ENCODE data around the gene TAGLN2.
A peak's percentile ranks its signal among the peaks of the same experiment; 100 is the strongest.

The TAGLN2 gene

DNA sequence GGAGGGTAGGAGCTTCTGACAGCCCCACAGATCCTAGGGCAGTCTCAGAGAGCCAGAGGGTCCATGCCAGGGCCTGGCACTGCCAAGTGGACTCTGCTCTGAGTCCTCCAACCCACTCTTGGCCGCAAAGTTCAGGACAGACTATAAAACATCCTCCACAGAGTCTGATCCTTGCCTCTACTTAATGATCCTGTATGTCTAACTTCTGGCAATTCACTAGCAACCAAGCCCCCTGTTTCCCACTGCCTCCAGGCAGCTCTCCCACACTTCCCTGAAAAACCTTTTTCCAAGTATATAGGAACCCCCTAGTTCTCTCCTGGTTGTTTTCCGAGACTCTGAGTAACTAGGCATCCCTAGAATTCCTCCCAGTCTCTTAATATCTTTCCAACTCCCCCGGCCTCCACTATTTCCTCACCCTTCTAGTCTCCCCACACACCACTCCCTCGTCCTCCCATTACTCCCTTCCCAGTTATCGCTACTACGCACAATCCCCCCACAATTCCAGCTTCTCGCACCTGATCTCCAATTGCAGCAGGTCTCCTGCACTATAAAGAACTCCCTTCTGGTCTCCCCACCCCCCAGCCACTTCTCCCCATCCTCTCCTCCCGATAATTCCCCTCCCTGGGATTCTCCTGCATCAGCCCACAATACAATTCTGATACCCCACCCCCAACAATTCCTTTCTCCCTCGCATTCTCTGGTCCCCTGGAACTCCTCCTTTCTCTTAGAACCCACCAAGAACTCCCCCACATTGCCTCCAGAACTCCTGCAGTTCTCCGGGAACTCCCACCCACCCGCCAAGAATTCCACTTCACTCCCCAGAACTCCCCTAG lies 19.5 kb upstream of the TAGLN2 start:
- TF ChIP-seq, protein P1, sequence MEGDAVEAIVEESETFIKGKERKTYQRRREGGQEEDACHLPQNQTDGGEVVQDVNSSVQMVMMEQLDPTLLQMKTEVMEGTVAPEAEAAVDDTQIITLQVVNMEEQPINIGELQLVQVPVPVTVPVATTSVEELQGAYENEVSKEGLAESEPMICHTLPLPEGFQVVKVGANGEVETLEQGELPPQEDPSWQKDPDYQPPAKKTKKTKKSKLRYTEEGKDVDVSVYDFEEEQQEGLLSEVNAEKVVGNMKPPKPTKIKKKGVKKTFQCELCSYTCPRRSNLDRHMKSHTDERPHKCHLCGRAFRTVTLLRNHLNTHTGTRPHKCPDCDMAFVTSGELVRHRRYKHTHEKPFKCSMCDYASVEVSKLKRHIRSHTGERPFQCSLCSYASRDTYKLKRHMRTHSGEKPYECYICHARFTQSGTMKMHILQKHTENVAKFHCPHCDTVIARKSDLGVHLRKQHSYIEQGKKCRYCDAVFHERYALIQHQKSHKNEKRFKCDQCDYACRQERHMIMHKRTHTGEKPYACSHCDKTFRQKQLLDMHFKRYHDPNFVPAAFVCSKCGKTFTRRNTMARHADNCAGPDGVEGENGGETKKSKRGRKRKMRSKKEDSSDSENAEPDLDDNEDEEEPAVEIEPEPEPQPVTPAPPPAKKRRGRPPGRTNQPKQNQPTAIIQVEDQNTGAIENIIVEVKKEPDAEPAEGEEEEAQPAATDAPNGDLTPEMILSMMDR (IDR thresholded peaks at IDR 0.05; ENCODE audit: borderline replicate concordance, control extremely low read depth, extremely low read depth, insufficient read depth, missing control alignments), result no peak
- in situ Hi-C loops (cut with MboI; ENCODE audit: low sequenced_read_pairs, unreplicated experiment), result no loop called here
- no peak for DNase-seq (ENCODE audit: low spot score)

DNA sequence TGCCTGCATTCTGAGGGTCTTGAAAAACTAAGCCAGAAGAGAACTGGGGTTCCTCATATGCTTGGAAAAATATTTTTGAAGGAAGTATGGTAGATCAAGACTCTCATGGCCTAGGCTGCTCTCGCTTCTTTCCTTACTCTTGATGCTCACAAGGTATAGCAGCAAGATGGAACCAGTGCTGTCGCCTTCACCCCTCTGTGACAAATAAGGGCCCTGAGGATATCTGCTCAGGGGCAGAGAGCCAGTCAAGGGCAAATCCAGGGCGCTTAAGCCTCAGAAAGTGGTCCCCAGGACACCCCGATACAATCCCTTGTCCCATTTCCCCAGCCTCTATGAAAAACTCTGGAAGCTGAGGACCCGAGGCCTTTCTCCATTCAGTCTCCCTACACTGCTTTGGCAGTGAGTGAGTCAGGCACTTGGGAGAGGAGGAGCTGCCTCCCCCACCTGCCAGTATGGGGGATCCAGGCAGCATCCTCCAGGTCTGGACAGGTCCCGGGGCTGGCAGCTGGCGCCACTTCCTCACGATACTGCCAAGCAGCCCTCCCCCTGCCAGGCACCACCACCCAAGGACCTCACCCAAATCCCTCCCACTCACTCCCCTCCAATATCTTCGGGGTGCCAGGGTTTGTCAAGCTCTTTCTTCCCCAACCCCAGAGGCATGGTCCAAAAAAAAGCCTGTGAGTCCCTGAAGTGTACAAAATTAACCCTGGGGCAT lies 18.8 kb upstream of the TAGLN2 start:
- in situ Hi-C loops (cut with MboI; ENCODE audit: low sequenced_read_pairs, unreplicated experiment), result no loop called here
- DNase-seq (ENCODE audit: low spot score), result peak; percentile 23
- TF ChIP-seq, protein P1 (IDR thresholded peaks at IDR 0.05; ENCODE audit: borderline replicate concordance, control extremely low read depth, extremely low read depth, insufficient read depth, missing control alignments), result no peak

- in situ Hi-C loops (cut with MboI; ENCODE audit: low sequenced_read_pairs, unreplicated experiment), result no loop called here
- no peak for DNase-seq (ENCODE audit: low spot score)
Measured at GRCh38 chr1:159943278-159943640, 18.0 kb upstream of the TAGLN2 start.

DNA sequence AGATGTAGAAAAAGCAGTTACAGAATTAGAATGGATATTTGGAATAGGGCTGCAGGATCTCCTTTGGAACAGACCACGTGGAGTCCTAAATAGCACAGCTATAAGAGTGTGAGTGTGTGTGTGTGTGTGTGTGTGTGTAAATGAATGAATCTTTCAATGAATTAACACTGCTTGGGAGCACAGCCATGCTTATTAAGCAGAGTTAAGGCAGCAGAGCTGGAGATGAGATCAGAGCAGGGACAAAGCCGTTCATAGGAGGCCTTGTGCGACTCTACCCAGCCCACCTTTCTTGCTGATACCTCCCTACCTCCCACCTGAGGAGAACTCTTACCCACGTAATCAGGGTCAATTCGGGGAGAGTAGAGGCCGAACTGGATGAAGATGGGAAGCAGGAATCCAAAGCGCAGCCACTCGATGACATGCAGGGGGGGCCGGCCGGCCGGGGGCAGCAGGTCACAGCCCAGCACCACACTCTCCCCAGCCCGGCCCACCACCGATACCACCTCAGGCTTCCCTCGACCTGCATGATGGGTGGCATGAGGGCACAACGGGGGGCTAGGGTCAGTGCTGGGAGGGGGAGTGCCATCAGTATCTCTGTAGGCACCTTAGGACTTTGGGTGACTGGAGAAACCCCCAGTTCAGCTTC lies 17.4 kb upstream of the TAGLN2 start:
- in situ Hi-C loops (cut with MboI; ENCODE audit: low sequenced_read_pairs, unreplicated experiment), result no loop called here
- no peak for DNase-seq (ENCODE audit: low spot score)
- TF ChIP-seq, protein P1 (IDR thresholded peaks at IDR 0.05; ENCODE audit: borderline replicate concordance, control extremely low read depth, extremely low read depth, insufficient read depth, missing control alignments), result no peak

More at GRCh38 chr1:159943278-159943640, 18.0 kb upstream of the TAGLN2 start:
- TF ChIP-seq, protein P1 (IDR thresholded peaks at IDR 0.05; ENCODE audit: borderline replicate concordance, control extremely low read depth, extremely low read depth, insufficient read depth, missing control alignments), result no peak

- DNase-seq (ENCODE audit: low spot score), result no peak
- TF ChIP-seq, protein P1 (IDR thresholded peaks at IDR 0.05; ENCODE audit: borderline replicate concordance, control extremely low read depth, extremely low read depth, insufficient read depth, missing control alignments), result no peak
- in situ Hi-C loops (cut with MboI; ENCODE audit: low sequenced_read_pairs, unreplicated experiment), result no loop called here
Measured at GRCh38 chr1:159941591-159942560, 16.6 kb upstream of the TAGLN2 start.
